Karpas-422 (cell line): ENCODE data around the gene JARID2. TPM values are rescaled to one million over a fixed set of nuclear protein-coding genes. Genes with fewer than 3 reads are reported as not detected.

Experiments
- DNase-seq: peaks from one replicate; pipeline ENCODE4 v3.0.0-alpha.2; 2015
- H2AFZ ChIP-seq: fragments of 200-600 bp; sonication (generic); 2 replicates; pipeline ENCODE4 v1.6.1; 2014; ENCODE audit warnings: antibody characterized with exemption, low read length, mixed read lengths
- H3K27ac ChIP-seq: fragments of 200-600 bp; sonication (generic); 2 replicates; pipeline ENCODE4 v1.5.1; 2014; ENCODE audit warnings: mild to moderate bottlenecking, low read length, moderate library complexity
- H3K27me3 ChIP-seq: fragments of 200-600 bp; sonication (generic); 2 replicates; pipeline ENCODE4 v1.6.1; 2014; ENCODE audit warnings: low read length, mixed read lengths
- H3K36me3 ChIP-seq: fragments of 200-600 bp; sonication (generic); 2 replicates; pipeline ENCODE4 v1.6.1; 2014; ENCODE audit warnings: low read length, mixed read lengths; ENCODE audit not compliant: insufficient read depth
- H3K4me1 ChIP-seq: fragments of 200-600 bp; sonication (generic); 2 replicates; pipeline ENCODE4 v1.6.1; 2014; ENCODE audit warnings: mild to moderate bottlenecking, low read length, mixed read lengths
- H3K4me2 ChIP-seq: fragments of 200-600 bp; sonication (generic); 2 replicates; pipeline ENCODE4 v1.6.1; 2014; ENCODE audit warnings: low read length, low read depth, mild to moderate bottlenecking; ENCODE audit not compliant: poor library complexity, severe bottlenecking
- H3K4me3 ChIP-seq: fragments of 200-600 bp; sonication (generic); 2 replicates; pipeline ENCODE4 v1.5.1; 2014; ENCODE audit warnings: mild to moderate bottlenecking, antibody characterized with exemption, low read length, mixed read lengths
- H3K79me2 ChIP-seq: fragments of 200-600 bp; sonication (generic); 2 replicates; pipeline ENCODE4 v1.6.1; 2014; ENCODE audit warnings: mild to moderate bottlenecking, low read length, mixed read lengths
- H3K9ac ChIP-seq: fragments of 200-600 bp; sonication (generic); 2 replicates; pipeline ENCODE4 v1.6.0; 2014; ENCODE audit warnings: low read length
- H3K9me2 ChIP-seq: fragments of 200-600 bp; sonication (generic), shearing (Covaris generic); replicated peaks from 2 replicates; pipeline ENCODE4 v1.6.0; 2014; ENCODE audit warnings: mild to moderate bottlenecking, low read length, moderate library complexity; ENCODE audit not compliant: insufficient read depth
- H3K9me3 ChIP-seq: fragments of 300-700, 200-600 bp; sonication (generic); 2 replicates; pipeline ENCODE4 v1.6.1; 2014; ENCODE audit warnings: low read length, mixed read lengths
- H4K20me1 ChIP-seq: fragments of 200-600 bp; sonication (generic); 2 replicates; pipeline ENCODE4 v1.6.1; 2014; ENCODE audit warnings: mild to moderate bottlenecking, antibody characterized with exemption, low read length, low read depth; ENCODE audit not compliant: insufficient read depth
- total RNA-seq: library from RNA; depleted of rRNA; stranded (reverse); fragments of >200 nt; shearing (Covaris generic); gene quantifications from 2 replicates; pipeline ENCODE4 v1.2.3, GENCODE V29; 2014; ENCODE audit warnings: low replicate concordance

Gene JARID2
- total RNA-seq, 1 experiment from 2014 or later: 2.8 TPM

DNA sequence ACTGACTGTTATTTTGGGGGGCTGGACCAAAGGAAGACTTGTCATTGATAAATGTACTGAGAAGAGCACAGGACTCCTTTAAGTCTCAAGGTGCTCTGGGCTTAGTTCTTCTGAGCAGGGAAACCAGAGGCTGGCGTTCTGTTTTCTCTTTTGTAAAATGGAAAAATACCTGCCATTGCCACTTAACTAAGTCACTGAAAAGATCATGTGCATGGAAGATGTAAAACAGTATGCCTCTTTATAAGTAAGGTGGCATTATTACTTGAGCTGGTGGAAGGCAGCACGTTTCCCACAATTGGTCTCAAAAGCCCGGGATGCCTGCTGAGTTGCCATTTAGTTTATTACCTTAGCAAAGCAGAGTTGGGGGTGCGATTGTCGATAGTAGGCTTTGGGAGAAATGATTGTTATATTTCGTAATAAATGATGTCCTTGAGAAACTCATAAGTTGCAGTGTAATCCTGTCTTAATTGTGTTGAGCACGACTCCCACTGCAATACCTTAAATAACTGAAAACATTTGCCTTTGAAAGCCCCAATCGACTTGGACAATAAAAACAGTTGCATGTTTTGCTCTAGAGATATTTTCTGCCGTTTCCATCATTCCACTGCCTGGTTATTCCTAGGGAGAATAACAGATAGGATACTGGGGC, 3.6 kb downstream of the JARID2 start:
- Histone ChIP-seq H3K4me2 (peak overlapping the region; percentile 75), H3K27ac (no peak overlapping the region), H3K9me2 (no peaks in the 10 kb centered on the region), H3K4me1 (peaks cover 58% of the 10 kb centered on the region), H3K27me3 (0 out of 2 replicates have a peak, but pooled peaks cover 7% of the 10 kb centered on the region), H3K4me3 (peak overlapping the region; percentile 72), H4K20me1 (peaks cover 23% of the 10 kb centered on the region), H3K9me3 (no peaks in the 10 kb centered on the region), H2AFZ (peak overlapping the region; percentile 71), H3K9ac (peak overlapping the region; percentile 63), H3K36me3 (no peaks in the 10 kb centered on the region), H3K79me2 (no peaks in the 10 kb centered on the region)
- DNase-seq: no peak

DNA sequence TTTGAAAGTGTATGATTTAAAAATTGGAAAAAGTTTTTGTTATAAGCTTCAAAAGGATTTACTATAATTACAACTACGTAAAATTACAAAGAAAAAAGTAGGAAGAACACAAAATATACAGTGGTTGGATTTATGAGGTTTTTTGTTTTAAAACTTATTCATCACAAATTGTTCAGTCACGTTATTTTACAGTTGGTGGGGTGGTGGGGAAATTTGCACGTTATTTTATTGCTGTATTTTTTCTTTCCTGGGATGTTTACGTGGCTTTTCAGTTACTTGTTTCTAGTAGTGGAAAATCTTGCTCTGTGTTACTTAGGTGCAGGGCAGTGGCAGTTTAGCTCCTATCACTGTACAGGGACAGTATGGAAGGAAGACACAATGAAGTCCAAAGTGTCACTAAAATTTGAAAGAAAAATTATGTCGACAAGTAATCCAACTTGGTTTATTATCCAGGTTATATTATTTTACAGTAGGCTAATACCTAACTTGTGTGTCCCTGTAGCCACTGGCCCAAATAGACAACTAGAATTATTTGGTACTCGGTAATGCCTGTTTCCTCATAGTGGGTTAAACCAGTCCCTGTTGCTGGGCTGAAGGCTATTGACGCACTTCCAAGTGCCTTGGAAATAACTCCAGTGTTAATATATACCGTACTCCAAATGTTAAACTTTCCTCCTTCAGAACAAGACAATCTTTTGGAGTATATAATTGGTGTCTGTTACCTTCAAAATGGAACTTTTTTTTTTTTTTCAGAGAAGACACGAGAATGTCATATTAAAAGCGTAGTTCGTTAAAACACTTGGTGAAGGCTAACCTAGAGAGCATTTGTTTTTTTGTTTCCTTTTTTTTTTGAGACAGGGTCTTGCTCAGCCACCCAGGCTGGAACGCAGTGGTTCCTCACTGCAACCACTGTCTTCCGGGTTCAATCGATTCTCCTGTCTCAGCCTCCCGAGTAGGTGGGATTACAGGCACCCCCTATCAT, 4.6 kb downstream of the JARID2 start:
- Histone ChIP-seq H4K20me1 (peaks cover 23% of the 10 kb centered on the region), H3K9me2 (no peaks in the 10 kb centered on the region), H3K9ac (no peak overlapping the region), H3K27ac (no peak overlapping the region), H3K27me3 (0 out of 2 replicates have a peak, but pooled peaks cover 7% of the 10 kb centered on the region), H3K4me2 (no peak overlapping the region), H3K36me3 (no peaks in the 10 kb centered on the region), H2AFZ (no peak overlapping the region), H3K79me2 (no peaks in the 10 kb centered on the region), H3K4me3 (no peak overlapping the region), H3K4me1 (peaks cover 63% of the 10 kb centered on the region), H3K9me3 (no peaks in the 10 kb centered on the region)
- no peak for DNase-seq

DNA sequence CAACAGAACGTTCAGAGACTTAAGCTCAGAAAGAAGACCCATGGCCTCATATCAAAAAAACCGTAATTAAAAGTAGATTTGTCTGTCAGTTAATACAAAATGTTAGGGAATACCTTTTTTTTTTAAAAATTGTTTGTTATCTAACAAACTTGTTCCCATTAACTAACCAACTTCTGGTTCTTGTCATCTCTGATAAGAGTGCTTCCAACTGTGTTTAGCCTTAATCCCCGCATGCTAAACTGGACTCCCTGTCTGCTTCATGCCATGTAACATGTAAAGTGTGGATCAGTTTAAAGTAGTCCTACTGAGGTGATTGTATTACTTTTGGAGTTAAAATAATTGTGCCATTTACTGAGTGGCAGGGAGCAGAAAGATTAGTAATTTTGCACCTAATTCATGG, 6.3 kb downstream of the JARID2 start:
- H3K4me2 ChIP-seq: no peak overlapping the region

DNA sequence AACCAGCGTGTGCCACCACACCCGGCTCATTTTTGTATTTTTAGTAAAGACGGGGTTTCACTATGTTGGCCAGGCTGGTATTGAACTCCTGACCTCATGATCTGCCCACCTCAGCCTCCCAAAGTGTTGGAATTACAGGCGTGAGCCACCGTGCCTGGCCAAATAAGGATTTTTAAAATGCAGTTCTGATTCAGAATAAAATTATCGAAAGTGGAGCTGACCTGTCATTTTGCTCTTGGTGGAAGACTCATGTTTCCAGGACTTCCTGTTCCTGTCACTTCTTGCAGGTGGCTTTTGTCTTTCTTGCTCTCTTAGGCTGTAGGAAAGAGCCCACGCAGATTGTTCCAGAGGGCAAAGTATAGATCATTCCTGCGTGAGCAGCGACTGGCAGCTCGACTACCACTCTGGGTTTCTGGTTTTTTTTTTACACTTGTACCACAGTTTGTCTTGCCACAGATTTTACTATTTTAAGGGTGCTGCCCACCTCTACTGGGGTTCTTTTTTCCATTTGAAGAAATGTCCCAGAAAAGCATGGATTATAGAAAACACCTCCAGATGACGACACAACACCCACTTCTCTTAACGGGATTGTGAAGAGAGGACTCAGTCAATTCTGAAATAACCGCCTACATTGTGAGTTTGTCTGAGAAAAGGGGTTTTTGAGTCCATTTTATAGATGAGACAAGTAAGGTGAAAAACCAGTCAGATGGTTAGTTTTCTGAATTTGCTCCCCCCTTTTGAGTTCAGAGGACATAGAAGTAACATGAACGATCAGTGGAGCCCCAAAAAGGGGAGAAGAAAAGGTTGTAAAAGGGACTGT, 7.5 kb downstream of the JARID2 start:
- Histone ChIP-seq H3K36me3 (no peaks in the 10 kb centered on the region), H3K4me2 (peak overlapping the region; percentile 23), H4K20me1 (peaks cover 48% of the 10 kb centered on the region), H3K9me2 (no peaks in the 10 kb centered on the region), H3K79me2 (no peaks in the 10 kb centered on the region), H3K4me1 (peaks cover 55% of the 10 kb centered on the region), H3K4me3 (no peak overlapping the region), H3K9me3 (no peaks in the 10 kb centered on the region), H3K9ac (no peak overlapping the region), H3K27ac (no peak overlapping the region), H3K27me3 (0 out of 2 replicates have a peak, but pooled peaks cover 7% of the 10 kb centered on the region), H2AFZ (no peak overlapping the region)
- no peak for DNase-seq

More for the DNA sequence above, 6.3 kb downstream of the JARID2 start:
- Histone ChIP-seq H3K36me3 (no peaks in the 10 kb centered on the region), H3K9me3 (no peaks in the 10 kb centered on the region), H3K79me2 (no peaks in the 10 kb centered on the region), H3K9ac (no peak overlapping the region), H3K9me2 (no peaks in the 10 kb centered on the region), H2AFZ (no peak overlapping the region), H4K20me1 (peaks cover 36% of the 10 kb centered on the region), H3K27ac (no peak overlapping the region), H3K4me1 (peaks cover 62% of the 10 kb centered on the region), H3K27me3 (0 out of 2 replicates have a peak, but pooled peaks cover 3% of the 10 kb centered on the region), H3K4me3 (no peak overlapping the region)
- no peak for DNase-seq

DNA sequence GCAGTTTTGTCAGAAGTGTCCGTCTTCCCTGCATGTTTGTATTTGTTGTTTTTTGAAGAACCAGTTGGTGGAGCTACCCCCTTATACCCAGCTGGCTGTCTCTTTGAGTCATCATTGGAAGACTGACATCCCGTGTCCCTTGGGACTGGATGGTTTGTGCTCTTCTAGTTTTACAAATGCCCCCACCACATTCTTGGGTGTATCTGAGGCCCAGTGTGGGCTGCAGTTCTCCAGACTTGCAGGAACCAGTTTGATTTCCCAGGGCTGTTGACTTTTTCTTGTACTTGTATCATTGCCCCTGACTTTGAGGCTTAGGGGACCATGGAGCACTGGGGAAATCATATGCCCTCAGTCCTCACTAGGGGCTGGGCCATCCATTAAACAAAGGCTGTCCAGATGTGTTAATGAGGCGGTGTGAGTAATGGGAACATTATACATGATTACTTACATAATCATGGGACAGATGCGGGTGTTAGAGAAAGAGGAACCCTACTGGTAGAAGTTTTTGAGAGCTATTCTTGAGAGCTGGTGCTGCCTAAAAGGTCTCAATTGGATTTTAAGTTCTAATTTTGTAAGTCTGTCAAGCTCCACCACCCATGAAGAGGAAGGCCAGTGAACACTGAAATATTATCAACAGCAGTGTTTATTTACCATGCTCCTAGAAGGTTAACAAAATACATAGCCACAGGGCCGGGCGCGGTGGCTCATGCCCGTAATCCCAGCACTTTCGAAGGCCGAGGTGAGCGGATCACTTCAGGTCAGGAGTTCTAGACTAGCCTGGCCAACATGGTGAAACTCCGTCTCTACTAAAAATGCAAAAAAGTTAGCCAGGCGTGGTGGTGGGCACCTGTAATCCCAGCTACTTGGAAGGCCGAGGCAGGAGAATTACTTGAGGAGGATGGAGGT, 8.5 kb downstream of the JARID2 start:
- Histone ChIP-seq H3K9ac (no peak overlapping the region), H3K36me3 (no peaks in the 10 kb centered on the region), H3K4me1 (peaks cover 57% of the 10 kb centered on the region), H3K9me3 (no peaks in the 10 kb centered on the region), H2AFZ (no peak overlapping the region), H3K9me2 (no peaks in the 10 kb centered on the region), H3K27ac (peak overlapping the region; percentile 34; the same call in 1 of the 2 replicates), H3K79me2 (no peaks in the 10 kb centered on the region), H4K20me1 (peaks cover 56% of the 10 kb centered on the region), H3K4me2 (peak overlapping the region; percentile 38), H3K27me3 (0 out of 2 replicates have a peak, but pooled peaks cover 7% of the 10 kb centered on the region), H3K4me3 (no peak overlapping the region)
- DNase-seq: peak; percentile 67

DNA sequence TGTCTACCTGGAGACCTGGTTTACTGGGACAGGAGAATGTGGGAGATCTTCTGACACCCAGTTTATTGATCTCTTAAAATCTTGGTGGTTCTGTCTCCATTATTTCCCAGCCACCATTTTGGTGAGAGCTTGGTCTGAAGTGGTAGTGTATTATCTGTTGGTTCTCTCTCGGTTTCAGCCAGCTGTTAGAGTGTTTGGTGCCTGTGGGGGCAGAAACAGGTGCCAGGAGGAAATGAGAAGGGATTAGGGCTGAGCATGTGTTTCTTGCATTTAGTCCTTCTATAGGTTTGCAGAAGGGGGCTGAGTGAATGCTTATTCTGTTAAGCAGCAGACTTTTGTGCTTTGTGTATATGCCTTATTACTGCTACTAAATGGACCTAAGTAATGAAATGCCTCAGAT, 9.6 kb downstream of the JARID2 start:
- Histone ChIP-seq H3K27ac (no peak overlapping the region), H3K4me3 (no peak overlapping the region), H3K27me3 (0 out of 2 replicates have a peak, but pooled peaks cover 7% of the 10 kb centered on the region), H3K4me2 (peak overlapping the region; percentile 3), H2AFZ (no peak overlapping the region), H3K79me2 (no peaks in the 10 kb centered on the region), H3K9me3 (no peaks in the 10 kb centered on the region), H3K9me2 (no peaks in the 10 kb centered on the region), H4K20me1 (peaks cover 68% of the 10 kb centered on the region), H3K9ac (no peak overlapping the region), H3K4me1 (peaks cover 54% of the 10 kb centered on the region), H3K36me3 (no peaks in the 10 kb centered on the region)
- peak; percentile 49 for DNase-seq

DNA sequence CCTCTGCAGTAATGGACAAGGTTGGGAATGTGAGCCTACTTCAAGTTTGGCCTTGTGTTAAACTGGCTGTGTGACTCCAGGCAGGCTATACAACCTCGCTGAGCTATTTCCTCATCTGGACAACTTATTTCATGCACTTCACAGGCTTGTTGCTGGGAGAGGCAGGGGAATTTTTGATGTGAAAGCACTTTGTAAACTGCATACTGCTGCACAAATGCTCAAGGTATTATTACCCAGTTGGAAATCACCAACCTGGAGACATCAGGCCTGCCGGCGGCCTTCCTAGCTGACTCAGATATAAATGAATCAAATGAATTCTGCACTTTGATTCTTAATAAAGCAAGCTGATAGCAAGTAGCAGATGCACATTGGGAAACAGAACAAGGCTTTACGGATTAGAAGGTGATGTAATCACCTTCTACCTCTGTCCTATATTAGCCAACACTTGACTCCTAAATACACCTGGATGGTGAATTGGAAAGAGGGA, 10.1 kb downstream of the JARID2 start:
- H3K27ac ChIP-seq: no peak overlapping the region
- H3K36me3 ChIP-seq: no peaks in the 10 kb centered on the region
- H3K4me1 ChIP-seq: peaks cover 54% of the 10 kb centered on the region
- H2AFZ ChIP-seq: no peak overlapping the region
- 0 out of 2 replicates have a peak, but pooled peaks cover 7% of the 10 kb centered on the region for H3K27me3 ChIP-seq
- no peaks in the 10 kb centered on the region for H3K9me2 ChIP-seq
- no peak for DNase-seq
- H3K4me2 ChIP-seq: no peak overlapping the region
- no peak overlapping the region for H3K4me3 ChIP-seq
- H4K20me1 ChIP-seq: peaks cover 73% of the 10 kb centered on the region
- H3K9ac ChIP-seq: no peak overlapping the region
- H3K9me3 ChIP-seq: no peaks in the 10 kb centered on the region
- H3K79me2 ChIP-seq: no peaks in the 10 kb centered on the region
